Immature natural killer cell (primary cell): ENCODE measurements around the gene CFAP97D1. TPM values are rescaled to one million over a fixed set of nuclear protein-coding genes. Genes with fewer than 3 reads are reported as not detected.
"Not testable (repeated sequence)": the region's sequence is repeated elsewhere in the genome, so short reads cannot be mapped to it uniquely, and the experiment has no call there.

Experiments used
- DNase-seq, 3 donors: peaks; one replicate each; pipeline ENCODE4 v3.0.0; 2022; ENCODE audit warnings: mixed read lengths in 1 of 3
- H3K27ac Mint-ChIP-seq, 6 donors: one replicate each; pipeline ENCODE4 v1.8.0; 2020; ENCODE audit warnings: mixed read lengths in 6 of 6, mild to moderate bottlenecking in 5 of 6, inconsistent platforms in 4 of 6, moderate library complexity in 3 of 6
- H3K27me3 Mint-ChIP-seq, 3 donors: one replicate each; pipeline ENCODE4 v1.8.0; 2020 to 2021; ENCODE audit warnings: low read depth in 3 of 3, mild to moderate bottlenecking in 3 of 3, mixed read lengths in 3 of 3, moderate library complexity in 3 of 3, inconsistent platforms in 1 of 3
- H3K36me3 Mint-ChIP-seq, 3 donors: one replicate each; pipeline ENCODE4 v1.8.0; 2020; ENCODE audit warnings: mixed read lengths in 3 of 3, inconsistent platforms in 2 of 3, mild to moderate bottlenecking in 2 of 3
- H3K4me1 Mint-ChIP-seq, 2 donors: one replicate each; pipeline ENCODE4 v1.8.0; 2020; ENCODE audit warnings: inconsistent platforms in 2 of 2, mild to moderate bottlenecking in 2 of 2, mixed read lengths in 2 of 2, moderate library complexity in 1 of 2
- H3K4me3 Mint-ChIP-seq, 5 donors: one replicate each; pipeline ENCODE4 v1.8.0; 2020; ENCODE audit warnings: mild to moderate bottlenecking in 5 of 5, mixed read lengths in 5 of 5, inconsistent platforms in 3 of 5, moderate library complexity in 3 of 5
- H3K9me3 Mint-ChIP-seq, 6 donors: one replicate each; pipeline ENCODE4 v1.8.0; 2020; ENCODE audit warnings: mild to moderate bottlenecking in 6 of 6, mixed read lengths in 6 of 6, inconsistent platforms in 4 of 6, moderate library complexity in 3 of 6
- polyA plus RNA-seq, 3 donors: library from polyadenylated mRNA; unstranded; fragments of 300-500 nt; fragmentation: Illumina TruSeq; gene quantifications; one replicate each; pipeline ENCODE4 v1.2.3, GENCODE V29; 2021

Gene CFAP97D1
- polyA plus RNA-seq, 3 donors from 2014 or later = not detected

DNA sequence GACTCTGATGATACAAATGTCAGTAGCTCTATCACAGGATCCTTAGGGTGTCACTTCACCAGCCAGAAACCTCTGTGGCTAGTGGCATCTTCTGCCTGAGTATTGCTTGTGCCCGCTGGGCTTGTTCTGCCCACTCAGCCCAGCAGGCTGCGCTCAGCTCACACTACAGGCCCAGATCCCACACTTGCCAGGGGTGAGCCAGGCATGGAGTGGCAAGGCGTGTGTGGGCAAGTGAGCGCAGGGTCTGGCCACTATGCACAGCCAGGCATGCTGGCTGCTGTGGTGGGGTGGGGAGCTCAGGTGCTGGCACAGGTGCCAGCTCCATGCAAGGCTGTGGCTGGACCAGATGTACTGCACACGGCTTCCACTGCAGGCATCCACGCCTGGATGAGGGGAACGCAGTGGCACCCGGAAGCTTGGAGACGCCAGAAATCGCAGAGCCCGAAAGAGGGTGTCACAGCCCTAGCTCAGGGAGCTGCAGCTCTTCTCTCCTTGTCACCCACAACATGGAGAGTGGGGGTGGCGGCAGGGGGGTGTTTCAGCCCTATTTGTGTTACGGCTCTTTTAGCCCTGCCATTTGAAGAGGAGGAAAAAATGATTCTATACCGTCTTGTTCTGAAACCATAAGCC lies 10.2 kb downstream of the CFAP97D1 start:
- no peak for DNase-seq
- no peak overlapping the region for H3K4me3 Mint-ChIP-seq
- H3K27ac Mint-ChIP-seq = no peak overlapping the region
- peaks cover 0 to 16% (median 6%) of the 10 kb centered on the region in 3 donors for H3K27me3 Mint-ChIP-seq
- no peaks in the 10 kb centered on the region for H3K36me3 Mint-ChIP-seq
- no peaks in the 10 kb centered on the region for H3K9me3 Mint-ChIP-seq
- no peaks in the 10 kb centered on the region for H3K4me1 Mint-ChIP-seq

DNA sequence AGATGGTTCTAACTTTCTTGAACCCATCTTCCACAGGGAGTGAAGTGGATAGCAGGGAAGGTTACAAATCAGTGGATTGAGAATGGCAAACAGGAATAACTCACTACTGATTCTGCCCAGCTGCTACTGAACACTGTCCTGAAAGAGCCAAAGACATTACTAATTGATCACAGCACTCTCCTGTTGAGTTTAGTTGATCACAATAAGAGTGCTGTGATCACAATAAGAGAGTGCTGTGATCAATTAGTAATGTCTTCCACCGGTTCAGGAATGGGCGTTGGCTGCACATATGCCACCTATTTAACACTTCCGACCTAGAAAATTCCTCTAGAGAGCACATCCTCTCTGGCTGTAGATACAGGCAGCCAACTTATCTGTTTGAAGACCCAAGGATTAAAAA lies 11.4 kb downstream of the CFAP97D1 start:
- Mint-ChIP-seq H3K27me3 (peaks cover 2 to 21% (median 9%) of the 10 kb centered on the region in 3 donors), H3K27ac (no peak overlapping the region), H3K4me3 (no peak overlapping the region), H3K4me1 (no peaks in the 10 kb centered on the region), H3K36me3 (no peaks in the 10 kb centered on the region), H3K9me3 (no peaks in the 10 kb centered on the region)
- DNase-seq = no peak

- not testable (repeated sequence) for H3K9me3 Mint-ChIP-seq, H3K36me3 Mint-ChIP-seq, DNase-seq, H3K4me1 Mint-ChIP-seq, H3K4me3 Mint-ChIP-seq, H3K27ac Mint-ChIP-seq
- H3K27me3 Mint-ChIP-seq = peaks cover 2 to 21% (median 9%) of the 10 kb centered on the region in 3 donors
These were observed 12.4 kb downstream of the CFAP97D1 start for GRCh38 chr17:43792668-43793067.

DNA sequence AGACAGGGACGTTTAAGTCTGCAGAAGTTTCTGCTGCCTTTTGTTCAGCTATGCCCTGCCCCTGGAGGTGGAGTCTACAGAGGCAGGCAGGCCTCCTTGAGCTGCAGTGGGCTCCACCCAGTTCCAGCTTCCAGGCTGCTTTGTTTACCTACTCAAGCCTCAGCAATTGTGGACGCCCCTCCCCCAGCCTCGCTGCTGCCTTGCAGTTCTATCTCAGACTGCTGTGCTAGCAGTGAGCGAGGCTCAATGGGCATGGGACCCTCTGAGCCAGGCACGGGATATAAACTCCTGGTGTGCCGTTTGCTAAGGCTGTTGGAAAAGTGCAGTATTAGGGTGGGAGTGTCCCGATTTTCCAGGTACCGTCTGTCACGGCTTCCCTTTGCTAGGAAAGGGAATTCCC lies 17.8 kb downstream of the CFAP97D1 start:
- H3K36me3 Mint-ChIP-seq, DNase-seq, H3K27ac Mint-ChIP-seq, H3K4me1 Mint-ChIP-seq, H3K9me3 Mint-ChIP-seq, H3K4me3 Mint-ChIP-seq: not testable (repeated sequence)
- peaks cover 3 to 15% (median 11%) of the 10 kb centered on the region in 3 donors for H3K27me3 Mint-ChIP-seq

GRCh38 chr17:43799047-43799446 lies 18.8 kb downstream of the CFAP97D1 start:
- DNase-seq = no peak
- H3K36me3 Mint-ChIP-seq = peaks cover 0 to 1% (median 0%) of the 10 kb centered on the region in 3 donors
- no peaks in the 10 kb centered on the region for H3K4me1 Mint-ChIP-seq
- no peak overlapping the region for H3K4me3 Mint-ChIP-seq
- no peaks in the 10 kb centered on the region for H3K9me3 Mint-ChIP-seq
- no peak overlapping the region for H3K27ac Mint-ChIP-seq
- peaks cover 3 to 20% (median 9%) of the 10 kb centered on the region in 3 donors for H3K27me3 Mint-ChIP-seq

- Mint-ChIP-seq H3K9me3 (peaks cover 0 to 5% (median 0%) of the 10 kb centered on the region in 6 donors), H3K36me3 (peaks cover 0 to 4% (median 4%) of the 10 kb centered on the region in 3 donors), H3K4me1 (no peaks in the 10 kb centered on the region), H3K27me3 (peaks cover 4 to 24% (median 4%) of the 10 kb centered on the region in 3 donors), H3K27ac (no peak overlapping the region), H3K4me3 (no peak overlapping the region)
- no peak for DNase-seq
These were observed 20.5 kb downstream of the CFAP97D1 start for GRCh38 chr17:43800736-43801135.

- peaks cover 0 to 5% (median 0%) of the 10 kb centered on the region in 6 donors for H3K9me3 Mint-ChIP-seq
- H3K36me3 Mint-ChIP-seq = peaks cover 0 to 4% (median 4%) of the 10 kb centered on the region in 3 donors
- H3K4me1 Mint-ChIP-seq = no peaks in the 10 kb centered on the region
- no peak for DNase-seq
- no peak overlapping the region for H3K4me3 Mint-ChIP-seq
- H3K27me3 Mint-ChIP-seq = peaks cover 4 to 26% (median 5%) of the 10 kb centered on the region in 3 donors
- H3K27ac Mint-ChIP-seq = no peak overlapping the region
These were observed 21.6 kb downstream of the CFAP97D1 start for GRCh38 chr17:43801844-43802243.

- Mint-ChIP-seq H3K4me1 (no peaks in the 10 kb centered on the region), H3K27ac (no peak overlapping the region), H3K27me3 (peaks cover 1 to 28% (median 5%) of the 10 kb centered on the region in 3 donors), H3K9me3 (peaks cover 0 to 5% (median 0%) of the 10 kb centered on the region in 6 donors), H3K36me3 (peaks cover 0 to 4% (median 4%) of the 10 kb centered on the region in 3 donors), H3K4me3 (no peak overlapping the region)
- DNase-seq = no peak
These were observed 23.5 kb downstream of the CFAP97D1 start for GRCh38 chr17:43803758-43804157.

DNA sequence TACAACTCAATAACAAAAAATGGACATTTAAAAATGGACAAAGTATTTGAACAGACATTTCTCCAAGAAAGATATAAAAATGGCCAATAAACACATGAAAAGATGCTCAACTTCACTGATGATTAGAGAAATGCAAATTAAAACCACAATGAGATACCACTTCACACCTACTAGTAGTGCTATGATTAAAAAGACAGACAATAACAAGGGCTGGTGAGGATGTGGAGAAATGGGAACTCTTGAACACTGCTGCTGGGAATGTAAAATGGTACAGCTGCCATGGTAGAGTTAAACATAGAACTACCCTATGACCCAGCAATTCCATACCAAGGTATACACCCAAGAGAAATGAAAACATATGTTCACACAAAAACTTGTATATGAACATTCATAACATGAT lies 24.9 kb downstream of the CFAP97D1 start:
- peaks cover 0 to 28% (median 3%) of the 10 kb centered on the region in 3 donors for H3K27me3 Mint-ChIP-seq
- peaks cover 0 to 4% (median 4%) of the 10 kb centered on the region in 3 donors for H3K36me3 Mint-ChIP-seq
- H3K27ac Mint-ChIP-seq = no peak overlapping the region
- no peak for DNase-seq
- peaks cover 0 to 5% (median 0%) of the 10 kb centered on the region in 6 donors for H3K9me3 Mint-ChIP-seq
- H3K4me3 Mint-ChIP-seq = no peak overlapping the region
- H3K4me1 Mint-ChIP-seq = no peaks in the 10 kb centered on the region

DNA sequence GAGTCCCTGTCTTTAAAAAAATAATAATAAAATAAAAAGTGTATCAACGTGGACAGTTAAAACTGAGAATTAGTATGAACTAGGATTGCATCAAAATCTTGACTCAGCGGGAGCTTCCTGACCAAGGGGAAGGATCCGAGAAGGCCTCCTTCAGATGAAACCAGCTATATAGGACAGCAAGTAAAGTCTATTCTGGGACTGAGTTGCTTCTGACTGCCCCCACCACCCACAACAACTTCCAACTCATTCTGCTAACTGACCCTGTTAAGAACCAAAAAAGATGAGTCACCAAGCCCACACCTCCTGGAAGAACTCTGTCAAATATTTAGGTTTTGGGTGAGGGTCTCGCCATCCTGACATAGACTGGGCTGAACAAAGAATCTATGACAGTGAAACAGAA lies 27.8 kb downstream of the CFAP97D1 start:
- Mint-ChIP-seq H3K27me3 (peaks cover 0 to 34% (median 5%) of the 10 kb centered on the region in 3 donors), H3K36me3 (peaks cover 0 to 4% (median 4%) of the 10 kb centered on the region in 3 donors), H3K9me3 (peaks cover 0 to 5% (median 0%) of the 10 kb centered on the region in 6 donors), H3K4me3 (no peak overlapping the region), H3K27ac (no peak overlapping the region), H3K4me1 (no peaks in the 10 kb centered on the region)
- DNase-seq = no peak

DNA sequence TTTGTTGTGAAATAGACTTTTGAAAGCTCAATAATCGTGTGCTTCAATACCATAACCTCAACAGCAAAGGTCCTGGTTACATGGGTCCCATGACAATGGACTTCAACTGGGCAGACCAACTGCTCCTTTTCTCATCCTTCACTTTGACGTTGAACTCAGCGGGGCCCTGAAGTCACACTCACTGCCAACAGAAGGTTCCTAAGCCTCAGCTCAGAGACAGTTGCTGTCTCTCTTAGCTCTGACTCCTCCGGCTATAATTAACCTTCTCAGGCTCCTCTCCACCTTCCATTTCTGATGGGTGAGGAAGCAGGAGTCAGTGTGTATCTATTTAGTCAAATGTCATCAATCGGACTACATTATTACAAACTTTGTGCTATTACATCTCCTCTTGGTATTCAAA lies 28.9 kb downstream of the CFAP97D1 start:
- no peak for DNase-seq
- peaks cover 0 to 5% (median 0%) of the 10 kb centered on the region in 6 donors for H3K9me3 Mint-ChIP-seq
- H3K27ac Mint-ChIP-seq = no peak overlapping the region
- peaks cover 0 to 27% (median 5%) of the 10 kb centered on the region in 3 donors for H3K27me3 Mint-ChIP-seq
- no peak overlapping the region for H3K4me3 Mint-ChIP-seq
- peaks cover 0 to 4% (median 2%) of the 10 kb centered on the region in 3 donors for H3K36me3 Mint-ChIP-seq
- no peaks in the 10 kb centered on the region for H3K4me1 Mint-ChIP-seq

- Mint-ChIP-seq H3K9me3 (peaks cover 0 to 1% (median 0%) of the 10 kb centered on the region in 6 donors), H3K36me3 (peaks cover 0 to 3% (median 0%) of the 10 kb centered on the region in 3 donors), H3K27me3 (peaks cover 0 to 21% (median 4%) of the 10 kb centered on the region in 3 donors), H3K4me3 (no peak overlapping the region), H3K27ac (no peak overlapping the region), H3K4me1 (no peaks in the 10 kb centered on the region)
- DNase-seq = no peak
These were observed 30.0 kb downstream of the CFAP97D1 start for GRCh38 chr17:43810226-43810715.

DNA sequence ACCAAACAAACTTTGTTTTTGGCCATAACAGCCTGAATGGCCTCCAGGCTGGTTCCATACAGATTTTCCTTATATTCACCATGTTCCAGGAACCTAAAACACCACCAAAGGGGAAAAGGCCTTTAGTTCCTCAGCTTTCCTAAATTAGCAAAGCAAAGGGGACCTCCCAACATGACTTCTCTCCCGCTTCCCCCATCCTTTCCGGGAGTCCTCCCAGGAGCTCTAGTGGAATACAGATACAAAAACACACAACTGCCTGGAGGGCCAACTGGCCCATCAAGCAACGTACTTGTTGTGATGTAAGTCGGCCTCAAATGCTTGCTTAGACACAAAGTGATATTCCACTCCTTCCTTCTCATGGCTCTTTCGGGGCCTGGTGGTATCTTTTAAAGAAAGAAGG lies 30.6 kb downstream of the CFAP97D1 start:
- H3K4me1 Mint-ChIP-seq = no peaks in the 10 kb centered on the region
- no peaks in the 10 kb centered on the region for H3K36me3 Mint-ChIP-seq
- H3K4me3 Mint-ChIP-seq = no peak overlapping the region
- H3K27ac Mint-ChIP-seq = no peak overlapping the region
- no peaks in the 10 kb centered on the region for H3K9me3 Mint-ChIP-seq
- DNase-seq = no peak
- peaks cover 0 to 20% (median 4%) of the 10 kb centered on the region in 3 donors for H3K27me3 Mint-ChIP-seq

GRCh38 chr17:43812396-43813265 lies 32.4 kb downstream of the CFAP97D1 start:
- Mint-ChIP-seq H3K27ac (no peak overlapping the region), H3K36me3 (no peaks in the 10 kb centered on the region), H3K27me3 (peaks cover 1 to 11% (median 2%) of the 10 kb centered on the region in 3 donors), H3K4me1 (no peaks in the 10 kb centered on the region), H3K4me3 (no peak overlapping the region), H3K9me3 (no peaks in the 10 kb centered on the region)
- no peak for DNase-seq
